ENCODE measurements around the gene ACVR2B.

The ACVR2B gene

GRCh38 chr3:38521391-38521987 is 67.8 kb downstream of the ACVR2B start:
- TF ChIP-seq TAF1 (IDR thresholded peaks at IDR 0.05; ENCODE audit: borderline replicate concordance, insufficient read depth, low read length) (no peak), SIN3A (IDR thresholded peaks at IDR 0.05; ENCODE audit: borderline replicate concordance, insufficient read depth, low read length) (no peak), POLR2AphosphoS5 (IDR thresholded peaks at IDR 0.05; ENCODE audit: low read depth, low read length) (no peak), FOXP2 (optimal IDR thresholded peaks at IDR 0.05; ENCODE audit: borderline replicate concordance, extremely low read depth, extremely low read length, insufficient read depth) (no peak)
- TF ChIP-seq, protein P1, sequence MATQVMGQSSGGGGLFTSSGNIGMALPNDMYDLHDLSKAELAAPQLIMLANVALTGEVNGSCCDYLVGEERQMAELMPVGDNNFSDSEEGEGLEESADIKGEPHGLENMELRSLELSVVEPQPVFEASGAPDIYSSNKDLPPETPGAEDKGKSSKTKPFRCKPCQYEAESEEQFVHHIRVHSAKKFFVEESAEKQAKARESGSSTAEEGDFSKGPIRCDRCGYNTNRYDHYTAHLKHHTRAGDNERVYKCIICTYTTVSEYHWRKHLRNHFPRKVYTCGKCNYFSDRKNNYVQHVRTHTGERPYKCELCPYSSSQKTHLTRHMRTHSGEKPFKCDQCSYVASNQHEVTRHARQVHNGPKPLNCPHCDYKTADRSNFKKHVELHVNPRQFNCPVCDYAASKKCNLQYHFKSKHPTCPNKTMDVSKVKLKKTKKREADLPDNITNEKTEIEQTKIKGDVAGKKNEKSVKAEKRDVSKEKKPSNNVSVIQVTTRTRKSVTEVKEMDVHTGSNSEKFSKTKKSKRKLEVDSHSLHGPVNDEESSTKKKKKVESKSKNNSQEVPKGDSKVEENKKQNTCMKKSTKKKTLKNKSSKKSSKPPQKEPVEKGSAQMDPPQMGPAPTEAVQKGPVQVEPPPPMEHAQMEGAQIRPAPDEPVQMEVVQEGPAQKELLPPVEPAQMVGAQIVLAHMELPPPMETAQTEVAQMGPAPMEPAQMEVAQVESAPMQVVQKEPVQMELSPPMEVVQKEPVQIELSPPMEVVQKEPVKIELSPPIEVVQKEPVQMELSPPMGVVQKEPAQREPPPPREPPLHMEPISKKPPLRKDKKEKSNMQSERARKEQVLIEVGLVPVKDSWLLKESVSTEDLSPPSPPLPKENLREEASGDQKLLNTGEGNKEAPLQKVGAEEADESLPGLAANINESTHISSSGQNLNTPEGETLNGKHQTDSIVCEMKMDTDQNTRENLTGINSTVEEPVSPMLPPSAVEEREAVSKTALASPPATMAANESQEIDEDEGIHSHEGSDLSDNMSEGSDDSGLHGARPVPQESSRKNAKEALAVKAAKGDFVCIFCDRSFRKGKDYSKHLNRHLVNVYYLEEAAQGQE (IDR thresholded peaks at IDR 0.05; ENCODE audit: insufficient read depth in 1 of 2, low read depth in 2 of 2, low read length in 2 of 2), result no peak

DNA sequence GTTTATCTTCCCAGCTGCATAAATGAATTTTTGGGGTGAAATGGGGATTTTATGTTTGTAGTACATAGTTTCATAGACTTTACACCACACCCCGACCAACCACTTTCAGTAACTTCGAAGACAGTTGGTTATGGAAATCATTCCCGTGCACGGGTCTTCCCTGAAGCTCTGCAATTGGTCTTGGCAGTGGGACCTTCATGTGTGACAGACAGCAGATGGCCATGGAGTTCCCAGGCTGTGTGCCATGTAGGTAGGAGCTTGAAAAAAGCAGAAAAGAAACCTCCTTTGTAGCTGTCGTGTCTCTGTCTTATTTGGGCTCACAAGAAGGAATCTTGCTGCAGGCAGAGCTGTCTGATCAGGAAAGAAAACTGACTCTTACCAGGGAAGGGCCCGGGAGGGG is 68.3 kb downstream of the ACVR2B start:
- TF ChIP-seq, protein P1 (IDR thresholded peaks at IDR 0.05; ENCODE audit: insufficient read depth in 1 of 2, low read depth in 2 of 2, low read length in 2 of 2), result no peak
- TF ChIP-seq TAF1 (IDR thresholded peaks at IDR 0.05; ENCODE audit: borderline replicate concordance, insufficient read depth, low read length) (no peak), SIN3A (IDR thresholded peaks at IDR 0.05; ENCODE audit: borderline replicate concordance, insufficient read depth, low read length) (no peak), POLR2AphosphoS5 (IDR thresholded peaks at IDR 0.05; ENCODE audit: low read depth, low read length) (no peak), FOXP2 (optimal IDR thresholded peaks at IDR 0.05; ENCODE audit: borderline replicate concordance, extremely low read depth, extremely low read length, insufficient read depth) (no peak)

- TF ChIP-seq SIN3A (IDR thresholded peaks at IDR 0.05; ENCODE audit: borderline replicate concordance, insufficient read depth, low read length), result no peak
- TF ChIP-seq, protein P1 (IDR thresholded peaks at IDR 0.05; ENCODE audit: insufficient read depth in 1 of 2, low read depth in 2 of 2, low read length in 2 of 2), result no peak
- TF ChIP-seq TAF1 (IDR thresholded peaks at IDR 0.05; ENCODE audit: borderline replicate concordance, insufficient read depth, low read length), result no peak
- no peak for TF ChIP-seq POLR2AphosphoS5 (IDR thresholded peaks at IDR 0.05; ENCODE audit: low read depth, low read length)
- TF ChIP-seq FOXP2 (optimal IDR thresholded peaks at IDR 0.05; ENCODE audit: borderline replicate concordance, extremely low read depth, extremely low read length, insufficient read depth), result no peak
These were observed 70.5 kb downstream of the ACVR2B start for GRCh38 chr3:38524141-38524739.

DNA sequence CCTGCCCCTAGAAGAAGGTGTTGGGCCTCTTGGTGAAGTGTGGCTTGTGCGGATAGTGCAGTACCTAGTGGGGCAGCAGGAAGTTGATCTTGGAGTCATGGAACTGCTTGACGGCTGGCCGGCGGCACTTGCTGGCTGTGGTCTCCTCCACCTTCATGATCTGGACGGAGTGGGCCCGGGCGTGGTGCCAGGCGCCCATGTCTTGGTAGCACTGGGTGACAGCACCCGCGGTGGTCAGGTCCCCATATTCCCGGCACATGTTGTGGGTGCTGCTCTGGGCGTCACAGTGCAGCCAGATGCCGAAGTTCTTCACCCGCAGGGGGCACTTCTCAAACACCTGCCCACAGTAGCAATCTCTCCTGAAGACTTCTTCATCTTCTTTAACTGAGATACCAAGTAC is 73.1 kb downstream of the ACVR2B start:
- no peak for TF ChIP-seq SIN3A (IDR thresholded peaks at IDR 0.05; ENCODE audit: borderline replicate concordance, insufficient read depth, low read length)
- TF ChIP-seq, protein P1 (IDR thresholded peaks at IDR 0.05; ENCODE audit: insufficient read depth in 1 of 2, low read depth in 2 of 2, low read length in 2 of 2), result no peak
- no peak for TF ChIP-seq FOXP2 (optimal IDR thresholded peaks at IDR 0.05; ENCODE audit: borderline replicate concordance, extremely low read depth, extremely low read length, insufficient read depth)
- TF ChIP-seq TAF1 (IDR thresholded peaks at IDR 0.05; ENCODE audit: borderline replicate concordance, insufficient read depth, low read length), result no peak
- no peak for TF ChIP-seq POLR2AphosphoS5 (IDR thresholded peaks at IDR 0.05; ENCODE audit: low read depth, low read length)

All from PFSK-1 (cell line).